Stimulated activated CD8-positive, alpha-beta memory T cell treated with anti-CD3 and anti-CD28 coated beads, Interleukin-15, amount 100 ng/mL, for 48 hours (primary cell): ENCODE measurements around the gene SHQ1.
"Not testable (repeated sequence)": the region's sequence is repeated elsewhere in the genome, so short reads cannot be mapped to it uniquely, and the experiment has no call there.

Experiments
- DNase-seq, 2 donors: peaks; one replicate each; pipeline ENCODE4 v3.0.0-alpha.2; 2020; ENCODE audit warnings: low read depth in 2 of 2

Gene SHQ1

GRCh38 chr3:72800869-72801268 lies 47.4 kb downstream of the SHQ1 start:
- DNase-seq = no peak

GRCh38 chr3:72798552-72799195 lies 49.6 kb downstream of the SHQ1 start:
- no peak for DNase-seq

DNA sequence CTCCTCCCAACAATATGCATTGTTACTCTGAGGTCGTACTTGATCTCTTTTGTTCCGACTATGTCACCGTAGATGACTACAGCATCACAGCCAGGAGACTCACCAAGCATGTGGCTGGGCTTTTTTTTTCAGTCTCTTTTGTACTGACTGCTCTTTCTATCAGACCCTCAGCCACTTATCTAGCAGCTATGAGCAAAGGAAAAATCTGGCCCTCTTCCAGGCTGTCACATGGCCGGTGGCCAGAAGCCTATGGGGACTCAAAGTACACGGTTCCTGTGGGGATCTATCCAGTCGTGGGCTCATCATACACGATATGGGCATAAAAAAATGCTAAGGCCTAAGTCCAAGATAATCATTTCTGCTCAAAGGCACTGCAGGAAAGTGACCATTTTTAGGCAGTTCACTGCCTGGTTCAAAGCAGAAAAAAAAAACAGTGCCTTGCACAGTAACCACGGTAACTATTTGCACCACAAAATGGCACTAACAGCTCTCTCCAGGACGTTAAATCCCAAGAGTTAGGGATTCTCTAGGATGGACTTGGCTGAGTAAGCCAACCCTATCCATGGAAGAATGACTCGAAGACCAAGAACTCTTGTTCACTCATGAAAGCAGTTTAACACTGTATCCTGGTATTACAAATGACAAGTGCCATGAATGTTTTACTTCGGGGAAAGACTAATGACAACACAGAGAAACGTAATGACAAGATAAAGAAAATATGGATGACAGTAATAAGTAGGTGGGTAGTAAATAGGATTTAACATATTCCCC lies 50.3 kb downstream of the SHQ1 start:
- DNase-seq = no peak

- DNase-seq = no peak
Measured at GRCh38 chr3:72794079-72794478, 54.2 kb downstream of the SHQ1 start.

DNA sequence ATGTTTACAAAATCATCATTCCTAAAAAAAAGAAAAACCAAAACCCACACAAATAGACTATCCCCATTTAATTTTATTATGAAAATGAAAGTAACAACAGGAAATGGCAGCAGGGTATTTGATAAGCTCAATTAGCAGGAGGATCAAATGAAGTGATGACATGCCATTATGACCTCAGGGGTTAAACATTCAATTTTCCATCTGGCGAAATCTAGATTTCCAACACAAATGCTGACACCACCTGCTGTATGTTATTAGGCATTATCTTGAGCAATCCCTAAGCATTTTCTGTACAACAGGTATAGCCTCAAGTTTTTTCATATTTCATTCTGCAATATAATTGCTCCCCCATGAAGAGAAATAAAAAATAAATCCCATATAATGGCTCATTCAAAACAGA lies 57.1 kb downstream of the SHQ1 start:
- DNase-seq = no peak

DNA sequence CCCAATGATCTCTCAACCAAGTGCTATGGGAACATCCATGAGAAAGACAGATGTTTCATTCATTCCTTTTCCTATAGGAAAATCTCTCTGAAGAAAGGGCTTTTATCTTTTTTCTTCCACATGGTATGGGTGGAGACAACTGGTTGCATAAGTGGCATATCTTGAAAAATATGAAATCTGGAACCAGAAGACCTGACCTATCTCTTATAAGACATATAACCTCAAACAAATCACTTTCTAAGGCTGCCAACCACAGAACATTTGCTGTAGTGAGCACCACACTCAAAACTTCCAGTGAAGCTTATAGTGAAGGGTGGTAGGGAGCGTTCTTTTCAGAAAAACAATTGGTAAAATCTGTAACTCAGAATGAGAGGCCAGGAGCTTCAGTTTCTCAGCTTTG lies 58.5 kb downstream of the SHQ1 start:
- no peak for DNase-seq

GRCh38 chr3:72788232-72788631 lies 60.0 kb downstream of the SHQ1 start:
- not testable (repeated sequence) for DNase-seq

DNA sequence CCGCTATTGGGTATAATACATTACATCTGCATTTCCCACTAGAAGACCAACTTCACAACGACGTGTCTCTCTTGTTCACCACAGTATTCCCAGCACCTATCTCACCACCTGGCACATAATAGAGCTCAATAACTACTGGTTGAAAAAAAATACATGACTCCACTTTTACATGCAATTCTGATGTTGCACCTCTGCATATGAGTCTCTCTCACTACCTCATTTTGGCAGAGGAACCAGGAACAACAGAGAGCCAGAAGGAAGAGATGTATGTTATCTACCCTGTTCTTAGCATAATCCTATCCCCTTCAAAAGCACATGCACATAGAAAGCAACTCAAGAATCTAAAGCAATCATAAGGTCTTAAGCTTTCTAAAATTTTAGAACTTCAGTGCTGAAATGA lies 61.6 kb downstream of the SHQ1 start:
- DNase-seq = no peak

DNA sequence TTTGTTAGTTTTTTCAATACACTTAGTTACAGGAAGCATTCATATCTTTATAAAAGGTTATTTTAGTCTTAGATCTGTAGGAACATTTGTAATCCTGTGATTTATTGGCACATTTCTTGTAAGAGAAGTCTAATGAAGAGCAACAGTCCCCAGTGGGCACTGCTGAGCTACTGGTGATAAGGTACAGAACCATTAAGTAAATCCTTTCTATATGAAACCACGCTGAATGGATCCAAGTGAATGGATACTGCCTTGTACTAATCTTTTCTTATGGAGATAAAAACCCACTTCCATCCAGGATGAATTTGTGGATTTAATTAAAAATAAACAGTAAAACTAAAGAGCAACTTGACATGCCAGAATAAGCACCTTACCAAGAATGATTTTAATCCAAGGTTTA lies 64.0 kb downstream of the SHQ1 start:
- no peak for DNase-seq

DNA sequence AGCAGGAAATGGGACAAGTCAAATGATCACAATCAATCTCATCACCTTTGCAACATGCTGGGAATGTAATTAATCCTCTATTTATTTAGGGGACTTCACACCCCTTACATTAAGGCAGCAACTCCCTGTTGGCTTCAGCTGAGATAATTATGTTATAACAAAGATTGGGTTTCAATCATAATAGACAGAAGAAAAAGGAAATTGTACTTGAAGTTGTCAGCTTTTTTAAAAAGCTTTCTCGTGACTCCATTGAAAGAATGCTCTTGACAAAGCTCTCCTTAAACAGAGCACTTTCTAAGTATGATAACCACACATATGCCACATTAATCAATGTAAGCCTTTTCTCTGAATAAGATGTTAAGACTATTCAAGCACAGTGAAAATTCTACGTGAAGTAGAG lies 65.7 kb downstream of the SHQ1 start:
- DNase-seq = no peak

DNA sequence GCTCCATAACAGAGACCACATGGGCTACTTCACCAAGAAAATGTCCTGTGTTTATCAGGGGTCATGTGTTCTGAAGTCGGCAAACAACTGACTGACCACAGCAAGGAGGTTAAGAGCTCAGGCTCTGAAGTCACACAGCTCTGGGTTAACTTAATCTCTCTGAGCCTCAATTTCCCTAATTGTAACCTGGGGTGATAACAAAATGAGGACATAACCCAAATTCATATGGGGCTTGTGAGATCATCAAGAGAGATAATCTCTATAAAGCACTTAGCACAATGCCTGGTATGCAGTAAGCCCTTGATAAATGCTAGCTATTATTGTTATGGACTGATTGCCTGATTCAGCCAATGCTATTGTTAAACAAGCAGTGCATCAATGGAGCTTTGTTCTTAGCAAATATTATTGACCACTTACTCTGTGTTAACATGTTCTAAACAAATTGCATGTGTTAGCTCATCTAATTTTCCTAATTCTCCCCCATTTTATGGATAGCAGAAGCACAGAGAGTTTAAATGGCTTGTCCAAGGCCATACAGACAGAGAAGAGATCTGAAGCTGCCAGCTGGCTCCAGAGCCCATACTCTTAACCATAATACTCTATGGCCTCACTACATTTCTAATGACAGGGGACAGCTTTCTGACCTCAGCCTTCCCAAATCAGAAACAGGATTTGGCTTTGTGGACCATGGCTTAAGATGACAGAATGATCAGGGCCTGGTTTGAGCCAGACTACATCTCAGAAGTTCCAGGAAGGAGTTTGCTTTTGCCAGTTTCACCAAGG lies 78.3 kb downstream of the SHQ1 start:
- DNase-seq = no peak

DNA sequence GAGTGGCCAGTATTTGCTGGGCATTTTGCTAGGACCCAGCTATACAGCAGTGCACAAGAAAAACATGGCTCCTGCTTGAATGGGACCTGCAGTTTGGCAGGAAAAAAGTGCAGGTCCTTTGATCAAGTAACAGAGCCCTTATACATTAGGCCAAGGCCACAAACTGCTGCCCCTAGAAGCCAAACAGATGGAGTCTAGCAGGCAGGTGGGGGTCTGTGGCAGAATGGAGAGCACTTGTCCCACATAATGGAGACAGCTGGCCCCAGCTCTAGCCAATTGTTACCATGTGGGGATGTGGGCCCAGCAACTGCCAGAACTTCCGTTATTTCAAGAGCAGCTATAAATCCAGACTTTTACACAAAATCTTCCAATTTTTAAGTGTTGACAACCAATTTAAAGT lies 79.3 kb downstream of the SHQ1 start:
- no peak for DNase-seq

GRCh38 chr3:72768481-72768880 lies 79.8 kb downstream of the SHQ1 start:
- no peak for DNase-seq

- no peak for DNase-seq
Measured at GRCh38 chr3:72768006-72768441, 80.2 kb downstream of the SHQ1 start.

DNA sequence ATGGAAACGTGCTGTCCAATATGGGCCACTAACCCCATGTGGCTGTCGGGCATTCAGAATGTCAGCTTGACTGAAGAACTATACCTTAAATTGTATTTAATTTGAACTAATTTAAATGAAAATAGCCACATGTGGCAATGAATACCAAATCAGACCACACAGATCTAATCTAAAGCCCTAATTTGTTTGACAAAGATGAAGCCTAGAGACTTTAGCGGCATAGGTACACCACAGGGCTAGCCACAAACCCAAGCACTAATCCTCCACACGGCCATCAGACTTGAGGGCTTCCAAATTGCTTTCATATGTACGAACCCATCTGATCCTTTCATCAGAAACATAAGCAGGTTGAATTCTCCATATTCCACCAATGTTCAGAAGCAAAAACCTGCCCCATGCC lies 81.4 kb downstream of the SHQ1 start:
- no peak for DNase-seq

DNA sequence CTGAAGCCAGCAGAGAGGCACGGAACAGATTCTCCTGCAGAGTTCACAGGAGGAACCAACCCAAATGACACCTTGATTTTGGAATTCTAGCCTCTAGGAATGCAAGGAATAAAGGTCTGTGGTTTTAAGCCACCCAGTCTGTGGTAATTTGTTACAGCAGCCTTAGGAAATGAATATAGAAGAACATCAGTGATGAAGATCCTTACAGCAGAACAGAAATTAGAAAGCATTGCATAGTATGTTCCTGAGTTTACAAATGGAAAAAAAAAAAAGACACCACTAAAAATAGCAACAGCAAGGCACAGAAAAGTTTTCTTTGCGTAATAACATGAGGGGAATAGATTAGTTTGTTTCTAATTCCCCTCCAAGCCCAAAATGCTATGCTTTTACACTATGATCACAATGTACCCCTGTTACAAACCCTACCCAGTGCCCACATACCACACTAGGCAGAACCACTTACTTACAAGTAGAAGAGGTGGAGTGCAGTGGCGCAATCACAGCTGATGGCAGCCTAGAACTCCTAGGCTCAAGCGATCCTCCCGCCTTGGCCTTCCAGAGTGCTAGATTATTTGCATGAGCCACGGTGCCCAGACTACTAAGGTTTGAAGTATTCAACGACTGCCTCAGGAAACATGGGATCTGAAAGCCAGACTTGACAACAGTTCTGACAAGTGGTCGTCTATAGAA lies 84.3 kb downstream of the SHQ1 start:
- DNase-seq = no peak

DNA sequence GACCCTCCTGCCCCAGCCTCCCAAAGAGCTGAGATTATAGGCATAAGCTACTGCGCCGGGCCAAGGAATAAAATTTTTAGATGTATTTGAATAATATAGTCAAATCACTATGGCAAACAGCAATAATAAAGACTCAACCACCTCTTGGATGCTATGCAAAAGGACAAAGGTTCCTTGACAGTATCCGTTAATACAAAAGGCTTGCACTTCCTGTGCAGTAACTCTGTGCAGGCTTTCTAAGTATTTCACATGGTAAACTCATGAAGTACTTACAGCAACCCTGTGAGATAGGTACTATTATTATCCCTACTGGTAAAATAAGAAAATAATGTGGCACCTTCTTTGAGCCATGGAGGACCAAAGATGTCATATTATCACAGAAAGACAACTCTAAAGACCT lies 86.8 kb downstream of the SHQ1 start:
- DNase-seq = no peak

DNA sequence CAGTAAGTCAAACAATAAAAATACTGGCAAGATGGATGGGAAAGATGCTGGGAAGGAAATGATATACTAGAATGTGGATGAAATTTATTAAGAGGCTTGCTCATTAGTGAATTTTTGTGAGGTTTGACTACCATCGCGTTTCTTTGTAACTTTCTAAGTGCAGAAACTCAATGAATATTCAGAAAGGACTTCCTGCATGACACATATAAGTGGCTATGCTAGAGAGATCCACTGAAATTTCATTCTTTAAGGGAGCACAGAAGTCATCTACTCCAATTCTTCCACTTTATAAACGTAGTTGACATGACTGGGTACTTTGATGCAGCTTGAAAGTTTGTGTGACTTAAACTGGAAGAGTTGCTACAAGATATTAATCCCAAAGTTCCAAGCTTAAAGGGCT lies 88.0 kb downstream of the SHQ1 start:
- DNase-seq = no peak

- DNase-seq = peak in 1 of 2 donors; percentile 7
Measured at GRCh38 chr3:72756900-72757299, 91.3 kb downstream of the SHQ1 start.

- DNase-seq = no peak
Measured at GRCh38 chr3:72754582-72754981, 93.7 kb downstream of the SHQ1 start.

- DNase-seq = no peak
Measured at GRCh38 chr3:72753495-72753894, 94.8 kb downstream of the SHQ1 start.

DNA sequence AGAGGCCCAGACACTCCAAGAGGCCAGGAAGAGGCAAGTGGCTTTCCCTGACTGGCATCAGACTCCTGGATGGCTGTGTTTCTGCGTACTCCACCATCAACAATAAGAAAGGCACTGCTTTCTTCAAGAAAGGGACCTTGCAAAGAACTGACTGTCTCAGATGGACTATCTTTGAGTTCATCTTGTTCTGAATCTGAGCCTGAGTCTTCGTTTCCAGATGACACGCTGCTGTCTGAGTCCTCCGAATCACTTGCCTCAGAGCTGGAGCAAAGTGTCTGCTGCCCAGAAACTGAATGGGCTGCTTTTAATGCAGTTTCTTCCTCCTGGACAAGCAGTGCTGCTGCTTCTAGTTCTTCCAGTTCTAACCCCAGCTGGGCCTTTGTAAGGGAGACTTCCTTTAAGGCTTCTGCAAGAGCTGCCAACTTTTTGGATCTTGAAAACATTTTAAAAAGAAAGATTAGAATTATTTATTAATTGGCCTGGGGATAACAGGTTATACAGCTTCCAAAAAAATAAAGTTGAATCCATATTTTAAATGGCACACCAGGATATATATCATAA lies 97.8 kb downstream of the SHQ1 start:
- no peak for DNase-seq
